Right atrium auricular region (tissue), 2 donors: ENCODE results near the gene EFR3B. TPM values are rescaled to one million over a fixed set of nuclear protein-coding genes. Genes with fewer than 3 reads are reported as not detected.

Experiments used
- DNase-seq: peaks from one replicate; pipeline ENCODE4 v3.0.0-alpha.2; 2019; ENCODE audit warnings: low spot score
- H3K27ac ChIP-seq, 2 donors: fragments of 200-600 bp; sonication (generic); 1 replicate in 1 of 2; 2 replicates in 1 of 2; pipeline ENCODE4 v1.5.1; 2016 to 2019
- H3K27me3 ChIP-seq, 2 donors: fragments of 200-600 bp; sonication (generic); one replicate each; pipeline versions ENCODE4 v1.5.1 to v1.6.0; 2017 to 2019
- H3K36me3 ChIP-seq: fragments of 200-600 bp; sonication (generic); one replicate; pipeline ENCODE4 v1.5.1; 2016
- H3K4me1 ChIP-seq, 2 donors: fragments of 200-600 bp; sonication (generic); one replicate each; pipeline versions ENCODE4 v1.5.1 to v1.6.0; 2017 to 2019
- H3K4me3 ChIP-seq, 2 donors: fragments of 200-600 bp; sonication (generic); 1 replicate in 1 of 2; 2 replicates in 1 of 2; pipeline ENCODE4 v1.5.1; 2017 to 2019; ENCODE audit warnings: mild to moderate bottlenecking in 1 of 2, moderate library complexity in 1 of 2
- H3K9me3 ChIP-seq, 2 donors: fragments of 200-600 bp; sonication (generic); one replicate each; pipeline ENCODE4 v1.5.1; 2019
- CTCF ChIP-seq, 2 donors: fragments of 200-600 bp; sonication (generic); IDR thresholded peaks; one replicate each; pipeline ENCODE4 v1.5.1; 2019; ENCODE audit warnings: antibody characterized with exemption in 2 of 2
- total RNA-seq, 2 donors: library from RNA; depleted of rRNA; stranded (reverse); fragments of >200 nt; gene quantifications; one replicate each; pipeline ENCODE4 v1.1.0, GENCODE V29; 2016

The EFR3B gene
- total RNA-seq, 2 donors from 2014 or later = 2.6 to 10.8 TPM

GRCh38 chr2:25168256-25169072 lies 126.6 kb downstream of the EFR3B start, which contains the start of gene POMC:
Gene POMC (minus strand): TSS chr2:25168580. CDS start chr2:25164772, 3,808 bp downstream.
- Histone ChIP-seq H3K36me3 (no peaks in the 10 kb centered on the region), H3K4me1 (peaks cover 0 to 10% of the 10 kb centered on the region in 2 donors), H3K4me3 (peak within 1 kb of the TSS; percentile 20 to 51), H3K27ac (no peak within 1 kb of the TSS), H3K9me3 (no peaks in the 10 kb centered on the region), H3K27me3 (peaks cover 9 to 21% of the 10 kb centered on the region in 2 donors)
- no peak for TF ChIP-seq CTCF (IDR thresholded peaks at IDR 0.05)
- DNase-seq = no peak

GRCh38 chr2:25169073-25169470 lies 127.2 kb downstream of the EFR3B start:
- DNase-seq = no peak

GRCh38 chr2:25170888-25171287 lies 129.0 kb downstream of the EFR3B start:
- no peak overlapping the region for H3K27ac ChIP-seq
- H3K4me1 ChIP-seq = peaks cover 0 to 10% of the 10 kb centered on the region in 2 donors
- peaks cover 9 to 21% of the 10 kb centered on the region in 2 donors for H3K27me3 ChIP-seq
- no peaks in the 10 kb centered on the region for H3K36me3 ChIP-seq
- DNase-seq = no peak
- H3K4me3 ChIP-seq = no peak overlapping the region
- TF ChIP-seq CTCF (IDR thresholded peaks at IDR 0.05) = no peak
- H3K9me3 ChIP-seq = no peaks in the 10 kb centered on the region

More at GRCh38 chr2:25169073-25169470, 127.2 kb downstream of the EFR3B start:
- H3K4me1 ChIP-seq = peaks cover 0 to 10% of the 10 kb centered on the region in 2 donors
- no peaks in the 10 kb centered on the region for H3K9me3 ChIP-seq
- no peak overlapping the region for H3K4me3 ChIP-seq
- H3K36me3 ChIP-seq = no peaks in the 10 kb centered on the region
- TF ChIP-seq CTCF (IDR thresholded peaks at IDR 0.05) = no peak
- H3K27me3 ChIP-seq = peaks cover 9 to 21% of the 10 kb centered on the region in 2 donors
- H3K27ac ChIP-seq = no peak overlapping the region

- Histone ChIP-seq H3K36me3 (no peaks in the 10 kb centered on the region), H3K27ac (no peak overlapping the region), H3K27me3 (peaks cover 0 to 2% of the 10 kb centered on the region in 2 donors), H3K9me3 (no peaks in the 10 kb centered on the region), H3K4me1 (peaks cover 0 to 2% of the 10 kb centered on the region in 2 donors), H3K4me3 (no peak overlapping the region)
- no peak for DNase-seq
- TF ChIP-seq CTCF (IDR thresholded peaks at IDR 0.05) = no peak
These were observed 131.8 kb downstream of the EFR3B start for GRCh38 chr2:25173719-25174118.

GRCh38 chr2:25174192-25174861 lies 132.5 kb downstream of the EFR3B start:
- TF ChIP-seq CTCF (IDR thresholded peaks at IDR 0.05) = no peak
- Histone ChIP-seq H3K36me3 (no peaks in the 10 kb centered on the region), H3K27ac (no peak overlapping the region), H3K4me1 (no peaks in the 10 kb centered on the region), H3K4me3 (no peak overlapping the region), H3K27me3 (no peaks in the 10 kb centered on the region), H3K9me3 (no peaks in the 10 kb centered on the region)
- no peak for DNase-seq
